Stimulated activated naive CD8-positive, alpha-beta T cell treated with anti-CD3 and anti-CD28 coated beads, Interleukin-15, Interleukin-2, amounts not matched to agents 100 U/mL and 50 U/mL, for 24 hours (primary cell): ENCODE data around the gene NUTM1.
"Not testable (repeated sequence)": the region's sequence is repeated elsewhere in the genome, so short reads cannot be mapped to it uniquely, and the experiment has no call there.

ENCODE experiments used
- ATAC-seq: fragments of 150-1000 bp; cut with Tn5 transposase; one replicate; pipeline ENCODE4 v1.10.0; 2021
- DNase-seq: peaks from one replicate; pipeline ENCODE4 v3.0.0; 2021

The NUTM1 gene

DNA sequence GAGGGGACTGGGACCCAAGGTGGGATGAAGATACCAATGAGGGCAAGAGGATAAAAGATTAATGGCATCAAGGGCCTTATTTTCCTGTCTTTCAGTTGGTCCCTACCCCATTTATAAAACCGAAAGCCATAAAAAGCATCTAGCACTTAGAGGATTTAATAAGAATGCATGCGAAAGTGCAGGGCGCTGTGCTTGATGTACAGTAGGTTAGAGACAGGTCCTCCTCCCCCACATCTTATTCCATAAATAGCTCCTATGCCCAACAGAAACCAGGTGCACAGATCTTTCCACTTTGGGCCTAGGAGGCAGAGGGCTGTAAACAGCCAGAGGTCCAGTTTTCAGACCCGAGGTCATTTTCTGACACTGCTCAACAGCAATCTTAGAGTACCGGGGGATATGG, 22.7 kb downstream of the NUTM1 start:
- ATAC-seq (no peak), DNase-seq (no peak)

DNA sequence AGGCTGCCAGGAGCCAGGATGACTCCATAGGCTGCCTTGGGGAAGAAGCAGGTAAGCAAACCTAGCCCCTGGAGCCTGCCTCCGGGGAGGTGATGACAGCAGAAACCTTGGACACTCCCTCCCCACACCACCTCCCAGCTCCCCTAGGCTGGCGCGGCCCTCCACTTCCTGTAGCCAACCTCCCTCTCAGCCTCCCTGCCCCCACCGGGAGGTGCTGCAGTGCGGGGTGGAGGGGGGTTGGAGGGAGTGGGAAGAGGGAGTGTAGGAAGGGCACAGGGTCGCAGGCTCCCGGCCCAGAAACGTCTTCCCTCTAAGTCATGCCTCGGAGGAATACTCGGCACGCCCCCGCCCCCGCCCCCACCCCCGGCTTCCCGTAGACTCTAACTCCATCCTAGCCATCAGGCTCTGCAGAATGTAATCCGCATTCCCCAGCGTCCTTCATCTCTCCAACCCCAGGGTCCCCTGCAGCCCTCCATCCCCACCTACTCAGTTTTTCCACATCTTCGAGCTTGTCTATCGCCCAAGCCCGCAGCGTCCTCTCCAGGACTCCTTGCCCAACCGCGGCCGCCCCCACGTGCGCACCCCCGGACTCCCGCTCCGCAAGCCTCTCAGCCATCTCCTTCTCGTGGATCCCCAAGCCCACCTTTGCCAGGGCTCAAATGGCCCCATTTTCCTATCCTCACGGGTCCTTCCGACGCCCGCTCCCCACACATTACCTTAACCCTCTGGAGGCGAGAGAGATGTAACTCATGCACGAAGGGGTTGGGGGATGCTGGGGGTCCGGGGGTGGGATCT, 23.4 kb downstream of the NUTM1 start:
- ATAC-seq = peak; percentile 29
- DNase-seq = peak; percentile 72

DNA sequence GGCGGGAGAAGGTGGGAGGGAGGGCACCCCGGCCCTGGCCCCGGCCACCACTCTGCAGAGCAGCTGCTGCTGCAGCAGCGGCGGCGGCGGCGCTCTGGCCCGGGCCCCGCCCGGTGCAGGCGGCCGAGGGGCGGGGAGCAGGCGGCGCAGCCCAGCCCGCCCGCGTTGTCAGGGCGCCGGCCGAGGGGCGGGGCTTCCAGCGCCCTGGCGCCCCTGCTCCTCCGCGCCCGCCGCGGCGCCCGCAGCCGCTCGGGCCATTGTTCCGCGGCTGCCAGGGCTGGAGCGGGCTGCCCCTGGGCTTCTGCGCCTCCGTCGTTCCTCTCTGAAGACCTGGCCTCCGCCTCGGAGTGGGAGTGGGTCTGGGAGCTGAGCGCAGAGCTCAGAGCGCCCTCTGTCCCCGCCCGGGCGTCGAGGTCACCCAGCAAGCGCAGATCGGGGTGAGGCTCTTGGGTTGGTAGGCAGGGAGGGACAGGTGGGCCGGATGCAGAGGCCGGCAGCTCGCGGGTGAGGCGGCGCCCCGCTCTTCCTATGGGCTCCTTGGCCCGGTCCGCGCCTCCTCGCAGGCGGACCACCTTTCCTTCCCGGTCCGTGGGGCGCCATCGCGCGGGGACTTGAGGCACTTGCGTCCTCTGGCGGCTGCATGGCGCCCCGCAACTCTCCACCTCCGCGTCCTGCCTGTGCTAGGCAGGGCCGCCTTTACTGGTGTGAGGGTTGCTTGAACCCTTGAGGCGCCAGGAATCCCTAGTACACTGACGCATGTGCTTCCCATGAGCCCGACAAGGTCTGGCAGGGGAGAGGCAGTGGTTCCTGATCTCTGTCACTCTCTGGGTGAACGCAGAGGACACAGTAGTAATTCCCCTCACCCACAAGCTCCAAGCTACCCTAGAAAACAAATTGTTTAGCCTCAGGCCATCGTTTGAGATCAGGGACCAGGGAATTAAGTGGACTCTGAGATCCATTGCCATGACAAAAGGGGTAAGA, 24.3 kb downstream of the NUTM1 start, which contains the start of gene LPCAT4:
TSS of gene LPCAT4 (minus strand) at position 96 of the 981 bp plus-strand sequence. CDS start 96 bp downstream, outside the sequence.
- DNase-seq = peak; percentile 91
- ATAC-seq = peak; percentile 91

DNA sequence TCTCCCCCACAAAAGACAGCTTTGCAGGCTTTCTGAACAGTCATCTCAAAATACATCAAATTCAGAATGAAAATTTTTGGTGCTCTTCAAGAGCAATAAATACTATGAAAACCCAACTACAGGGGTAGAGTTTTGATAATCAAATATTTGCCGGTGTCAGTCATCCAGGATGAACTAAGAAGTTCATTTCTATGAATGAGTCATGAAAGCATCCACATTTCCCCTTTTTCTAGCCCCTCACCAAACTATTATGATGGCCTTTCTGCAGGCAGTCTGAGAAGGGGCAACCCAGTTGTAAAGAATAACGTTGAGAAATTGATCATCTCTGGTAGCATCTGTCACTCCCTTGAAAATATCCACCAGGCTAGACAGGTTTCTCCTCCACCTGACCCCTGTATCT, 27.0 kb downstream of the NUTM1 start:
- ATAC-seq (no peak), DNase-seq (no peak)

DNA sequence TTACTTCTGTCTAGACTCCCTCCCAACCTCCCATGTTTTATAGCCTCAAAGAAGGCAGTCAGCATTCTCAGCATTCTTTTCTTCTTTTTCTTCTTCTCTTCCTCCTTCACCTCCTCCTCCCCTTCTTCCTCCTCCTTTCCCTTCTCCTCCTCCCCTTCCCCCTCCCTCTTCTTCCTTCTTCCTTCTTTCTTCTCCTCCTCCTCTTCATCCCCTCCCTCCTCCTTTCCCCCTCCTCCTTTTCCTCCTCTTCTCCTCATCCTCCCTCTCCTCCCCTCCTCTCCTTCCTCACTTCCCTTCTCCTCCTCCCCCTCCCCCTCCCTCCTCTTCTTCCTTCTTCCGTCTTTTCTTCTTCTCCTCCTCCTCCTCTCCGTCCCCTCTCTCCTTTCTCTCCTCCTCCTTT, 27.5 kb downstream of the NUTM1 start:
- ATAC-seq (no peak), DNase-seq (no peak)

DNA sequence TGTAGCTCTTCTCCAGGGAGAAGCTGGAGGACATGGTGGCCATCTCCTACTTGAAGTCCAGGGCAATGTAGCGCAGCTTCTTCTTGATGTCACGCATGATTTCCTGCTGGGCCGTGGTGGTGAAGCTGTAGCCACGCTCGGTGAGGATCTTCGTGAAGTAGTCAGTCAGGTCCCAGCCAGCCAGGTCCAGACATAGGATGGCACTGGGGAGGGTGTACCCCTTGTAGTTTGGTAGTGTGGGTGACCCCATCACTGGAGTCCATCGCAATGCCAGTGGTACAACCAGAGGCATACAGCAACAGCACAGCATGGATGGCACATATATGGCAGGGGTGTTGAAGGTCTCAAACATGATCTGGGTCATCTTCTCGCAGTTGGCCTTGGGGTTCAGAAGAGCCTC, 30.8 kb downstream of the NUTM1 start:
- ATAC-seq (no peak), DNase-seq (no peak)

DNA sequence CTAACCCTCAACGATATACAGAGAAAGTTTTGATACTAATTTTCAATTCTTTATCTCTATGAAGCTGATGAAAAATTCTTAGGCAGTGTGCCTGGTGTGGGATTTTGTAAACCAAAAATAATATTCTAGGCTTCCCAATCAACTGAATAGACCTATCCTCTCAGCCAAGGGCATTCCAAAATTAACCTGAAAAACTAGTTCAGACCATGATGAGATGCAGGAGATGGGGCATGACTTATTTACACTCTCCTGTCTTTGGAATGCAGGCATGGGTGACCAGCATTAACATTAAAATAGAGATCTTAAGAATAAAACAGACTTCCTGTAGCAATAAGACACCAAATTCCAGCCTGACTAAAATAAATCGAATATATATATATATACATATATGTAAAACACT, 31.7 kb downstream of the NUTM1 start:
- DNase-seq = no peak
- ATAC-seq = no peak

DNA sequence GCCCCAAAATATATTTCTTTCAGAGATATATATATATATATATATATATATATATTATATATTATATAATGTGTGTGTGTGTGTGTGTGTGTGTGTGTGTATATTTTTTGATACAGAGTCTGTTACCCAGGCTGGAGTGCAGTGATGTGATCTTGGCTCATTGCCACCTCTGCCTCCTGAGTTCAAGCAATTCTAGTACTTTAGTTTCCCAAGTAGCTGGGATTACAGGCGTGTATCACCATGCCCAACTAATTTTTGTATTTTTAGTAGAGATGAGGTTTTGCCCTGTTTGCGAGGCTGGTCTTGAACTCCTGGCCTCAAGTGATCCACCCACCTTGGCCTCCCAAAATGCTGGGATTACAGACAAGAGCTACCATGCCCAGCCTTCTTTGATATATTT, 32.4 kb downstream of the NUTM1 start:
- not testable (repeated sequence) for ATAC-seq, DNase-seq

DNA sequence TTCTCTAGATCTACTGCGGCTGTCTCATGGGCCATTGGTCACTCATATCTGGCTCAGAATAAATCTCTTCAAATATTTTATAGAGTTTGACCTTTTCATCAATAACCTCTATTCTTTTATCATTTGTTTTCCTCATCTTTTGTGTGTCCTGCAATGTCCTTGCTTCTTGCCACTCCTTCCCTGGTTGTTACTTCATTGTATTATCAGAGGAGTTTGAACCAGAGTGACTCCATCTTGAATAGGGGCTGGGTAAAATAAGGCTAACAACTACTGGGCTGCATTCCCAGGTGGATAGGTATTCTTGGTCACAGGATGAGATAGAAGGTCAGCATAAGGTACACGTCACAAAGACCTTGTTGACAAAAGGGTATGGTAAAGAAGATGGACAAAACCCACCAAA, 33.7 kb downstream of the NUTM1 start:
- no peak for DNase-seq
- ATAC-seq = no peak

DNA sequence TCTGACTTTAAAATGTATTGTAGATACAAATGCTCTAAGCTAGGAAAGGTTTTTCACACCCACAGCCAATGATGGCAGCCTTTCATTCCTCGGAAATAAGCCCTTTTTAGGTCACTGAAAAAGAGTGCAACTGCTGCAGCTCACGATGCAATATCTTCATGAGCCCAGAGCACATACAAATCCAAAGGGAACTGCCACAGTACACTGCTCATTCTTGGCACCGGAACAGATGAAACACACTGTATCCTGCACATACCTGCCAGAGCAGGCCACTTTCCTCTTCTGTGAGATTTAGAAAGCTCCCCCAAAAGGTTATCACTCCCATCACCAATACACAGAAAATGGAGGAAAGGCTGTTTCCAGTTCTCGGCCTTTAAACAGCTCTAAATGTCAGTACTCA, 37.4 kb downstream of the NUTM1 start:
- not testable (repeated sequence) for ATAC-seq

DNA sequence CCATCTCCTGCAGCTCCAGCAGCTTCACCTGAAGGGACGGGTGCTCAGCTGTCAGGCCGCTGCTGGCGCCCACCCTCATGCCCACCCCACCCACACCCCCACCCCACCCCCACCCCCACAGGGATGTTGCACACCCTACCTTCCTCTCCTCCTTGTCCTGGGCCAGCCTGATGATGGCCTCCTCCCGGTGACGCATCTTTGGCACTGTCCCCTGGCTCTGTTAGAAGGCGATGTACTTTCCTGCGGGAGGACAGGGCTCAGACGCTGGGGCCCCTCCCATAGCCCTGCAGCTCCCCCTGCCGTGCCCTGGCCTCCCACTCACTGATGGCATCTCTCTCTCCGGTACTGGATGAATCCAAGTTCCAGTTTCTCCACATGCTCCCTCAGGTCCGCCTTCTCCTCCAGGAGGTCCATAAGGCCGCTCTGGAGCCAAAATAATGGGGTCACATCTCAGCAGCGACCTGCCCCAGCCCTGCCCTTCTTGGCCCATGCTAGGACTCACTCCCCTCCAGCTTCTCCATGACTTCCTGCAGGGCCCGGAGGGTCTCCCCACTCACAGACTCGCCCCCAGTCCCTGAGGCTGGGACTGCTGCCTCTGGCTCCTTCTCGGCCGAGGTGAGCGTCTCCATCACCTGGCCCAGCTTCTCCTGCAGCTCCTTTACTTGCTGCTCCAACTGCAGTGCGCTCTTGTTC, 38.9 kb downstream of the NUTM1 start:
- not testable (repeated sequence) for DNase-seq, ATAC-seq

More for the DNA sequence above, 37.4 kb downstream of the NUTM1 start:
- DNase-seq = not testable (repeated sequence)

DNA sequence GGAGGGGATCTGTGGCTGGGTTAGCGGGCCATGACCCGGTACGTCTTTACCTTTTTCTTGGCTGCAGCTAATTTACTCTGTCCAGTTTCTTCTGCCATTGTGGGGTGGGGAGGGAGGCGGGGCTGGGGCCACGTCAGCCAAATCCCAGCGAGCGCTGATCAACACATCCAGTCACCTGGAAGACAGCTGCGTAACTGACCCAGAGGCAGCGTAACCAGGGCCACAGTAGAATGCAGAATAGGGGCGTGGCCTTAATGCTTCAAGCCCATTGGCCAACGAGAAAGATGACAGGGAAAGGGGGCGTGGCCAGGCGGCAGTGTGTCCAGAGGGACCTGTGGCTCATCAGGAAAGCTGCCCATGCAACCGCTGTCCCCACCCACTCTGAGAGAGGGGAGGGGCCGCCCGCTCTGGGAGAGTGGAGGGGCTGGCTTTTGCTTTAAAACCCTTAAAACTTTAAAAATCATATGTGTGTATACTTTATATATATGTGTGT, 46.5 kb downstream of the NUTM1 start:
- DNase-seq, ATAC-seq: not testable (repeated sequence)

DNA sequence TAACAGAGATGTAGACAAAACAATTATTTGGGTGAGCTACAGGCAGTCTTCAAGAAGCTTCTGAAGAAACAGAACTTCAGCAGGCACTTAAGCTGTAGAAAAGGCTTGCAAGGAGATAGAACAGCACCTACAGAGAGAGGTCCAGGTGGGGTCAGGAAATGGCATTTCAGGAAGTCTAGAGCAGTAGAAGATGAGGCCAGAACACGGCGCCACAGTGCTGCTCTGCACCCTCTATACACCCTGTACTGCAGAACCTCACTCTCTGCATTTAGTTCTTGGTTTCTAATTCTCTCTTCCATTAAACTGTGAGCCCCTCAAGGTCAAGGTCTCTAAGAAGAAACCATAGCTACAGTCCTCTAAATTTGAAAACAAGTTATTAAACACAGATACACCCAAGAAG, 49.9 kb downstream of the NUTM1 start:
- ATAC-seq, DNase-seq: not testable (repeated sequence)

DNA sequence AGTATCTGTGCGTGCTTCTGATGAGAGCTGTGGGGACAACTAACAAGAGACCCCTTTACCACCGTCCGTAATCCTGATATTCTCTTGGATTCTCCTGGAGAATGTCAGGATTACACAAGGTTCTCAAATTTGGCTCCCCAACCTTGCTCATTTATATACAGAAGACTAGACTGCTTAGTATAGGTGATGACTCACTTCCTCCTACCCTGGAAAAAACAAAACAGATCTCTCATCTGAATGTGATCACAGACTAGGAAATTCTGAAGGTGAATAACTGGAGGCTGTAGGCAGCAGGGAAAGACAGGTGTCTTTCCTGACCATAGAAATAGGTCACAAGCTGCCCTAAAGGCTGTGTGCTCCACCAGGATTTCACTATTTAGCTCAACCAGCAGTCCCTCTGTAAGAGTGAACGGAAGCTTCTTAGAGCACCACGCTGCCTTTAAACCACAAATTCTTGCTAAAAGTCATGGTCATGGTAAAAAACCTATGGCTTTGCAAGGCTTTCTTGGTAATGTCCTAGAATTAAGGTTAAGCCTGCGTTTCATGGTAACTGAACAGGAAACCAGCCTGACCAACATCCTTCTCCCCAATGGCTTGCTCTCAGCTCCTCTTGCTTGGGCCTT, 54.6 kb downstream of the NUTM1 start:
- peak; percentile 97 for ATAC-seq
- DNase-seq = not testable (repeated sequence)

DNA sequence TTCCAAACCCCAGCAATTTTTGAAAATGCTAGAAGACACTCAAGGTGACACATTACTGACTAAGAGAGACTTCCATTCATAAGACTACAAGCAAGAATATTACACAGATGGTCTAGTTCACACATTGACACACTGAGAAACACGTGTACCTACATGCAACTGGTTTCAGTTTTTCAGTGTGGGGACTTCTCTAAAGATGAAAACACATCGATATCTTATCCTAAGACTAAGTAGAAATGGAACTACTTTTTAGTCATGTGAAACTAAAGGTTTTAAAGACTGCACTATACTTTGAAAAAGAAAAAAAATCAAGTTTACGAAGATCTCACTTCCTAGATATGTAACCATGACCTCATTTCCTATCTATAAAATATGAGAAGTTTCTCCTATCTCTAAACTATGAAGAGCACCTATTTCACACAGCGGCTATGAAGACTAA, 60.1 kb downstream of the NUTM1 start:
- ATAC-seq = peak; percentile 75
- DNase-seq = not testable (repeated sequence)

DNA sequence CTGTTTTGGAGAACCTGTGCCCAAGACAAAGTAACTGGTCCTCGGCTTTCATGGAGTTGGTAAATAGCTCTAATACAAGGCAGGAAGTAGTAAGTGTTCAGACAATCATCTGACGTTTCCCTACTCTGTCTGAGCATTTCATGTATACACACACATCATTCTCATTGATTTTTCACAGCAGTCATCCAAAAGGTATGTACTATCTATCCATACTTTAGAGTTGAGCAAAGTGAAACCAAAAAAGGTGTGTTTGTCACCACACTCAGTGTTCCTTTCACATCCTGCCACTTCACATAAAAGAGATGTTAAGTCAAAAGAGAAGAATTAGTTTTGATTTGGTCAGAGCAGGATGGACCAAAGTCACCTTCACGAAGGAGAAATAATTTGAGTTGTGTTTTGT, 60.8 kb downstream of the NUTM1 start:
- DNase-seq = not testable (repeated sequence)
- peak; percentile 76 for ATAC-seq
